Epithelial cell of proximal tubule (primary cell): ENCODE results near the gene ARPP21. TPM values are rescaled to one million over a fixed set of nuclear protein-coding genes. Genes with fewer than 3 reads are reported as not detected.

Source experiments
- DNase-seq: peaks from one replicate; pipeline ENCODE4 v3.0.0-alpha.2; 2011; ENCODE audit warnings: low read depth
- H3K4me3 ChIP-seq: 2 replicates; pipeline ENCODE4 v1.5.1; 2011; ENCODE audit warnings: low read depth, mild to moderate bottlenecking, low read length
- CTCF ChIP-seq: conservative IDR thresholded peaks from 2 replicates; pipeline ENCODE4 v1.5.1; 2012; ENCODE audit warnings: low read depth, mild to moderate bottlenecking, low read length
- total RNA-seq: library from RNA; depleted of rRNA; stranded (reverse); fragments of >200 nt; gene quantifications from 2 replicates; pipeline ENCODE4 v1.2.3, GENCODE V29; 2015

ARPP21 gene
- total RNA-seq, 1 donor from 2014 or later = not detected

- no peak overlapping the region for H3K4me3 ChIP-seq
- no peak for TF ChIP-seq CTCF
- no peak for DNase-seq
Observed at GRCh38 chr3:35739964-35740527, 100.7 kb downstream of the ARPP21 start.

GRCh38 chr3:35743218-35743617, 103.9 kb downstream of the ARPP21 start:
- no peak for DNase-seq
- no peak for TF ChIP-seq CTCF
- H3K4me3 ChIP-seq = no peak overlapping the region

GRCh38 chr3:35744419-35744818, 105.1 kb downstream of the ARPP21 start:
- DNase-seq = peak; percentile 0
- H3K4me3 ChIP-seq = no peak overlapping the region
- TF ChIP-seq CTCF = no peak

- no peak for TF ChIP-seq CTCF
- no peak for DNase-seq
- no peak overlapping the region for H3K4me3 ChIP-seq
Observed at GRCh38 chr3:35745351-35745750, 106.0 kb downstream of the ARPP21 start.

- TF ChIP-seq CTCF = no peak
- H3K4me3 ChIP-seq = no peak overlapping the region
- DNase-seq = no peak
Observed at GRCh38 chr3:35745802-35746484, 106.6 kb downstream of the ARPP21 start.

- TF ChIP-seq CTCF = no peak
- no peak overlapping the region for H3K4me3 ChIP-seq
- DNase-seq = no peak
Observed at GRCh38 chr3:35746492-35746891, 107.2 kb downstream of the ARPP21 start.

- no peak for DNase-seq
- no peak overlapping the region for H3K4me3 ChIP-seq
- no peak for TF ChIP-seq CTCF
Observed at GRCh38 chr3:35748144-35748543, 108.8 kb downstream of the ARPP21 start.
